Prostate gland (tissue), 2 donors: ENCODE data around the gene TUBB1. TPM values are rescaled to one million over a fixed set of nuclear protein-coding genes. Genes with fewer than 3 reads are reported as not detected.

ENCODE experiments used
- DNase-seq: peaks from one replicate; pipeline ENCODE4 v3.0.0-alpha.2; 2019; ENCODE audit warnings: low spot score
- H3K27ac ChIP-seq, 2 donors: fragments of 200-600 bp; sonication (generic); 2 replicates each; pipeline ENCODE4 v1.5.1; 2017 to 2019
- H3K27me3 ChIP-seq: fragments of 200-600 bp; sonication (generic); replicated peaks from 2 replicates; pipeline ENCODE4 v1.5.1; 2019; ENCODE audit not compliant: insufficient read depth
- H3K36me3 ChIP-seq, 2 donors: fragments of 200-600 bp; sonication (generic); 1 replicate in 1 of 2; 2 replicates in 1 of 2; pipeline versions ENCODE4 v1.5.1 to v1.8.1; 2017 to 2019
- H3K4me1 ChIP-seq: fragments of 200-600 bp; sonication (generic); replicated peaks from 2 replicates; pipeline ENCODE4 v1.5.1; 2019
- H3K4me3 ChIP-seq, 2 donors: fragments of 200-600 bp; sonication (generic); 2 replicates each; pipeline ENCODE4 v1.5.1; 2017 to 2019
- H3K9me3 ChIP-seq: fragments of 200-600 bp; sonication (generic); 2 replicates; pipeline ENCODE4 v1.5.1; 2017
- POLR2A ChIP-seq: fragments of 450-650 bp; IDR thresholded peaks from one replicate; pipeline ENCODE4 v1.6.1; 2016; ENCODE audit warnings: antibody characterized with exemption, mild to moderate bottlenecking
- POLR2AphosphoS5 ChIP-seq: sonication (generic); formaldehyde crosslinking; IDR thresholded peaks from one replicate; pipeline ENCODE4 v1.6.1; 2017; ENCODE audit warnings: antibody characterized with exemption
- WGBS: methylation state at CpG from one replicate; pipeline ENCODE4 v1.1.5; 2018; 5-methylcytosine and 5-hydroxymethylcytosine counted together
- intact Hi-C: fragments of 100-400 bp; cut with DNase I; formaldehyde crosslinking; loops from one replicate; pipeline ENCODE4 v1.14.2; 2022
- total RNA-seq, 2 donors: library from RNA; depleted of rRNA; stranded (reverse); fragments of >200 nt; gene quantifications; one replicate each; pipeline ENCODE4 v1.1.0, GENCODE V29; 2016
- TF ChIP-seq, protein P1 (sequence below), 4 experiments: fragments of 200-600 bp in 2 of 4; fragments of 450-650 bp in 2 of 4; sonication (generic) in 2 of 4; IDR thresholded peaks; 1 replicate in 3 of 4; 2 replicates in 1 of 4; pipeline ENCODE4 v1.5.1; 2016 to 2019; ENCODE audit warnings: antibody characterized with exemption in 4 of 4, mild to moderate bottlenecking in 2 of 4, moderate library complexity in 2 of 4

The TUBB1 gene
- total RNA-seq, 2 donors from 2014 or later, result not detected

DNA sequence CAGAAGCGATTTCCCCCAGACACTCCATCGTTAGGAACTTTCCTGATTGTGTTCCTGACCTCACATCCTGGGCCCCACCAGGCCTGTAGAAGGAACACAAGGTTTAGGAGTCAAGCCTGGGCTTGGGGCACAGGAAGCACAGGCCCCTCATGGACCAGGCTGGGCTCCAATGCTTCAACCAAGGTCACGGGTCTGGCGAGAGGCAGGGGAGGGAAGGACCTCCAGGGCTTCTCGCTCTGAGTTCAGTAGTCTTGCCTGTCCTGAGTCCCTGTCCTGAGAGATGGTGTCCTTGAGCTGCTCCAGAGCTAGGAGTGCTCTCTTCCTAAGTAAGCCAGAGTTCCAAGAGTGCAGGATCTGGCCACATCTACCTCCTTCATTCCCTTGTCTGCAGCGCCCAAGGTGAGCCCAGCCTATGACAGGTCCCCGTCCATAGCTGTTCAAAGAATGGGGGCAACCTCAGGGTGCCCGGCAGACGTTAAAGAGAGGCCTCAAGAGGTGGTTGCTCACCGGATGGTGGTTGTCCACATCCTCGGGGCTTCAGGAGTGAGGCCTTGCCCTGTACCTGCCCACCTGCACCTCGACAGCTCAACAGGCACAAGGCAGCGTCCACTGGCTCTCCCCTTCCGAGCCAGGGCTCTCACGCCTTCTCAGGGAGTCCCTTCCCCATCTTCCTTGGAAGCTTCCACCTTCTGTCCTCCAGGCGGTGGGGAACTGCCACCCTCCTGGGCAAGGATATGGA is 1.6 kb upstream of the TUBB1 start:
- DNase-seq, result no peak
- no peaks in the 10 kb centered on the region for H3K9me3 ChIP-seq
- H3K27ac ChIP-seq, result no peak overlapping the region
- intact Hi-C loops, result no loop called here
- no peaks in the 10 kb centered on the region for H3K27me3 ChIP-seq
- TF ChIP-seq POLR2AphosphoS5, result no peak
- TF ChIP-seq, protein P1, sequence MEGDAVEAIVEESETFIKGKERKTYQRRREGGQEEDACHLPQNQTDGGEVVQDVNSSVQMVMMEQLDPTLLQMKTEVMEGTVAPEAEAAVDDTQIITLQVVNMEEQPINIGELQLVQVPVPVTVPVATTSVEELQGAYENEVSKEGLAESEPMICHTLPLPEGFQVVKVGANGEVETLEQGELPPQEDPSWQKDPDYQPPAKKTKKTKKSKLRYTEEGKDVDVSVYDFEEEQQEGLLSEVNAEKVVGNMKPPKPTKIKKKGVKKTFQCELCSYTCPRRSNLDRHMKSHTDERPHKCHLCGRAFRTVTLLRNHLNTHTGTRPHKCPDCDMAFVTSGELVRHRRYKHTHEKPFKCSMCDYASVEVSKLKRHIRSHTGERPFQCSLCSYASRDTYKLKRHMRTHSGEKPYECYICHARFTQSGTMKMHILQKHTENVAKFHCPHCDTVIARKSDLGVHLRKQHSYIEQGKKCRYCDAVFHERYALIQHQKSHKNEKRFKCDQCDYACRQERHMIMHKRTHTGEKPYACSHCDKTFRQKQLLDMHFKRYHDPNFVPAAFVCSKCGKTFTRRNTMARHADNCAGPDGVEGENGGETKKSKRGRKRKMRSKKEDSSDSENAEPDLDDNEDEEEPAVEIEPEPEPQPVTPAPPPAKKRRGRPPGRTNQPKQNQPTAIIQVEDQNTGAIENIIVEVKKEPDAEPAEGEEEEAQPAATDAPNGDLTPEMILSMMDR (IDR thresholded peaks at IDR 0.05), result no peak
- no peak for TF ChIP-seq POLR2A
- H3K4me1 ChIP-seq, result no peaks in the 10 kb centered on the region
- WGBS, result 94% methylated on average over 16 of the region's 16 CpGs
- no peaks in the 10 kb centered on the region for H3K36me3 ChIP-seq
- no peak overlapping the region for H3K4me3 ChIP-seq

GRCh38 chr20:59018817-59019216 is 412 bp upstream of the TUBB1 start:
- WGBS, result 90% methylated on average over 10 of the region's 10 CpGs
- DNase-seq, result no peak
- intact Hi-C loops, result no loop called here
- Histone ChIP-seq H3K4me3 (no peak overlapping the region), H3K36me3 (no peaks in the 10 kb centered on the region), H3K4me1 (no peaks in the 10 kb centered on the region), H3K9me3 (no peaks in the 10 kb centered on the region), H3K27me3 (no peaks in the 10 kb centered on the region), H3K27ac (no peak overlapping the region)
- TF ChIP-seq POLR2AphosphoS5 (no peak), POLR2A (no peak)
- TF ChIP-seq, protein P1 (IDR thresholded peaks at IDR 0.05), result no peak

DNA sequence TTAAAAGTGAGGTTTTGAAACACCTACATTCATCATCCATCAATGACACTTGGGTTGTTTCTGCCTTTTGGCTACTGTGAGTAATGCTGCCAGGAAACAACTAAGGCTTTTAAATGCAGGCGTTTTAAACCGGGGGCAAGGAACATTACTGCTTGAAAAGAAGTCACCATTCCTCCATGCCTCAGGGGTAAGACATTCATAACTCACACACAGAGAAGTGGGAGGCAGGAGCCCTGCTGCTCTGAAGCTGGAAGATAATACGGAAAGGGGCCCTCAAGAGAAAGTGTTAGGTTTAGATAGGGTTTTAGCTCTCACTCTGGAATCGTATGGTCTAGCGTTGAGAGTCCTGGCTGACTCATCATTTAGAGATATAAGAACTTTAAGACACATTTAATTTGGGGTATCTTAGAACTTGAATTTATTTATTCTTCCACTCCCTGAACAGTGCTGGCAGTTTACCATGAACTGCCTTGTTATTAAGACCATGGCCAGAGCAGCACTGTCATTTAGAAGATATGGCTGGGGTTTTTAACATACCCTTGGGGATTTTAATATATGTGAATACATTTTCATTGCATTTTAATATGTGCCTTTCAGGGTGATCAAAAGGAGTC is 1.8 kb downstream of the TUBB1 start:
- TF ChIP-seq POLR2AphosphoS5, result no peak
- TF ChIP-seq, protein P1 (IDR thresholded peaks at IDR 0.05), result no peak
- TF ChIP-seq POLR2A, result no peak
- no peak overlapping the region for H3K4me3 ChIP-seq
- no peaks in the 10 kb centered on the region for H3K4me1 ChIP-seq
- no peak for DNase-seq
- no peak overlapping the region for H3K27ac ChIP-seq
- H3K36me3 ChIP-seq, result no peaks in the 10 kb centered on the region
- H3K9me3 ChIP-seq, result no peaks in the 10 kb centered on the region
- H3K27me3 ChIP-seq, result no peaks in the 10 kb centered on the region
- 49% methylated on average over 5 of the region's 5 CpGs for WGBS
- intact Hi-C loops, result no loop called here

- no peaks in the 10 kb centered on the region for H3K4me1 ChIP-seq
- H3K36me3 ChIP-seq, result no peaks in the 10 kb centered on the region
- TF ChIP-seq, protein P1 (IDR thresholded peaks at IDR 0.05), result no peak
- TF ChIP-seq POLR2AphosphoS5 (no peak), POLR2A (no peak)
- no peaks in the 10 kb centered on the region for H3K27me3 ChIP-seq
- intact Hi-C loops, result no loop called here
- H3K27ac ChIP-seq, result no peak overlapping the region
- H3K4me3 ChIP-seq, result no peak overlapping the region
- WGBS, result 87% methylated on average over 15 of the region's 15 CpGs
- H3K9me3 ChIP-seq, result no peaks in the 10 kb centered on the region
- no peak for DNase-seq
Observed at GRCh38 chr20:59022754-59023153, 3.5 kb downstream of the TUBB1 start.

DNA sequence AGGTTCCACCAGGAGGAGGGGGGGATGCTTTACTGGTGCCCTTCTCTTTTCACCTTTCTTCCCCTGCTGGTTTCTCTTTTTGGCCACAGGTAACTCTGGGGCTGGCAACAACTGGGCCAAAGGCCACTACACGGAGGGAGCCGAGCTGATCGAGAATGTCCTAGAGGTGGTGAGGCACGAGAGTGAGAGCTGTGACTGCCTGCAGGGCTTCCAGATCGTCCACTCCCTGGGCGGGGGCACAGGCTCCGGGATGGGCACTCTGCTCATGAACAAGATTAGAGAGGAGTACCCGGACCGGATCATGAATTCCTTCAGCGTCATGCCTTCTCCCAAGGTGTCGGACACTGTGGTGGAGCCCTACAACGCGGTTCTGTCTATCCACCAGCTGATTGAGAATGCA is 4.4 kb downstream of the TUBB1 start:
- TF ChIP-seq POLR2A, result no peak
- TF ChIP-seq POLR2AphosphoS5, result no peak
- TF ChIP-seq, protein P1 (IDR thresholded peaks at IDR 0.05), result no peak
- Histone ChIP-seq H3K9me3 (no peaks in the 10 kb centered on the region), H3K4me3 (no peak overlapping the region), H3K4me1 (no peaks in the 10 kb centered on the region), H3K27ac (no peak overlapping the region), H3K36me3 (no peaks in the 10 kb centered on the region), H3K27me3 (no peaks in the 10 kb centered on the region)
- no peak for DNase-seq
- intact Hi-C loops, result no loop called here
- WGBS, result 95% methylated on average over 13 of the region's 13 CpGs
